ENCODE measurements around the gene POLR2E. TPM values are rescaled to one million over a fixed set of nuclear protein-coding genes. Genes with fewer than 3 reads are reported as not detected.

POLR2E gene
- polyA plus RNA-seq (2011; rRNA removed), result 174 and 292 TPM in 2 replicates
- 104 and 159 TPM in 2 replicates for polyA minus RNA-seq (2011; rRNA and poly(A)+ RNA removed)

DNA sequence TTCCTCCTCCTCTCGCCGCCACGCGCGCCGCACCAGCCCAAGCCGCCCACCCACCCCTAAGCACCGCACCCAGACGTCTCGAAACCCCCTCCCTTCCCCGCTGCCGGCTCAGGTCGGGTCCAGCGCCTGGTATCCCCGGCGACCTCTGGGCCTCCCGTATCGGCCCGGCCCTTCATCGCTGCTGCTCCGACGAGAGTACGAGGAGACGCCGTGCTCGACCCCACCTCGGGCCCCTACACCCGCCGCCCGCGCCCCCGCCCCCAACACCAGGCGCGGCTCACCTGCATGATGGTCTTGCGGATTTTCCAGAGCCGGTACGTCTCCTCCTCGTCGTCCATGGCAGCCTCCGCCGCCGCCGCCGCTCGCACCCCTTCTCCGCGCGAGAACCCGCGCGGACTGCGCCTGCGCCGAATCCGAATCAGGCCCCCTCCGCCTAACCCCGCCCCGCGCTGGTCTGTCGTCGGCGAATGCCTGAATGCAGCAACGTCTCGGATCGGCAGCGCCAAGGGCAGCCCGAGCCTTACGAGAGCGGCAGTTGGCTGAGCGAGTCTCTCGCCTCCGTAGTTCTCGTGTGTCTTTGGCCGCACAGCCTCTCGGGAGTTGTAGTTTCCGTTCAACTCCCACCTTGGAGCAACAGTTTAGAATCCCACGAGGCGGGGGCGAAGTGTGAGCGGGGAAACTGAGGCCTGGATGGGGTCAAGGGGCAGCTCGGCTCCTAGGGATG lies at the start of gene POLR2E:
Gene POLR2E, minus strand, starts transcription at position 398 of the 724 bp plus-strand sequence. Its CDS starts 60 bp downstream, at position 338.
- ChIA-PET POLR2A (interaction anchor here (0.7 kb wide), 1 partner anchor 111 kb away, joined by 3 read pairs; no protein-coding TSS in a partner anchor), CTCF (interaction anchor here (0.7 kb wide), 1 partner anchor 234 kb away, joined by 3 read pairs; no protein-coding TSS in a partner anchor)

DNA sequence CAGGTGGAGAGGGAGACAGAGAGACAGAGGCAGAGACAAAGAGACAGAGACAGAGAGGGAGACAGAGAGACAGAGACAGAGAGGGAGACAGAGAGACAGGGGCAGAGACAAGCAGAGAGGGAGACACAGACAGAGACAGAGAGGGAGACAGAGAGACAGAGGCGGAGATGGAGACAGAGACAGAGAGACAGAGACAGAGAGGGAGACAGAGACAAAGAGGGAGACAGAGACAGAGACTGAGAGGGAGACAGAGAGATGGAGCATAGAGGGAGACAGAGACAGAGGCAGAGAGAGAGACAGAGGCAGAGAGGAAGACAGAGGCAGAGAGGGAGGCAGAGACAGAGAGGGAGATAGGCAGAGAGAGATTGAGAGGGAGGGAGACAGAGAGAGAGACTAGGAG lies 49.6 kb upstream of the POLR2E start:
- no peaks in the 10 kb centered on the region for H3K27me3 ChIP-seq (ENCODE audit: control insufficient read depth, insufficient read depth, low read length)
- DNase-seq (ENCODE audit: low read depth), result no peak
- POLR2A ChIA-PET, result no interaction called here
- H3K36me3 ChIP-seq (ENCODE audit: control insufficient read depth, insufficient read depth, low read length), result peaks cover 35% of the 10 kb centered on the region
- H3K4me3 ChIP-seq (ENCODE audit: low read depth, low read length), result no peak overlapping the region
- CTCF ChIA-PET, result no interaction called here
- TF ChIP-seq, protein P1, sequence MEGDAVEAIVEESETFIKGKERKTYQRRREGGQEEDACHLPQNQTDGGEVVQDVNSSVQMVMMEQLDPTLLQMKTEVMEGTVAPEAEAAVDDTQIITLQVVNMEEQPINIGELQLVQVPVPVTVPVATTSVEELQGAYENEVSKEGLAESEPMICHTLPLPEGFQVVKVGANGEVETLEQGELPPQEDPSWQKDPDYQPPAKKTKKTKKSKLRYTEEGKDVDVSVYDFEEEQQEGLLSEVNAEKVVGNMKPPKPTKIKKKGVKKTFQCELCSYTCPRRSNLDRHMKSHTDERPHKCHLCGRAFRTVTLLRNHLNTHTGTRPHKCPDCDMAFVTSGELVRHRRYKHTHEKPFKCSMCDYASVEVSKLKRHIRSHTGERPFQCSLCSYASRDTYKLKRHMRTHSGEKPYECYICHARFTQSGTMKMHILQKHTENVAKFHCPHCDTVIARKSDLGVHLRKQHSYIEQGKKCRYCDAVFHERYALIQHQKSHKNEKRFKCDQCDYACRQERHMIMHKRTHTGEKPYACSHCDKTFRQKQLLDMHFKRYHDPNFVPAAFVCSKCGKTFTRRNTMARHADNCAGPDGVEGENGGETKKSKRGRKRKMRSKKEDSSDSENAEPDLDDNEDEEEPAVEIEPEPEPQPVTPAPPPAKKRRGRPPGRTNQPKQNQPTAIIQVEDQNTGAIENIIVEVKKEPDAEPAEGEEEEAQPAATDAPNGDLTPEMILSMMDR (IDR thresholded peaks at IDR 0.05; ENCODE audit: insufficient read depth, low read depth, low read length), result no peak

More for the DNA sequence above, at the start of gene POLR2E:
- TF ChIP-seq, protein P1 (IDR thresholded peaks at IDR 0.05; ENCODE audit: insufficient read depth, low read depth, low read length), result no peak
- Histone ChIP-seq H3K4me3 (ENCODE audit: low read depth, low read length) (peak within 1 kb of the TSS; percentile 99), H3K27me3 (ENCODE audit: control insufficient read depth, insufficient read depth, low read length) (no peaks in the 10 kb centered on the region), H3K36me3 (ENCODE audit: control insufficient read depth, insufficient read depth, low read length) (peaks cover 15% of the 10 kb centered on the region)
- DNase-seq (ENCODE audit: low read depth), result peak; percentile 75

DNA sequence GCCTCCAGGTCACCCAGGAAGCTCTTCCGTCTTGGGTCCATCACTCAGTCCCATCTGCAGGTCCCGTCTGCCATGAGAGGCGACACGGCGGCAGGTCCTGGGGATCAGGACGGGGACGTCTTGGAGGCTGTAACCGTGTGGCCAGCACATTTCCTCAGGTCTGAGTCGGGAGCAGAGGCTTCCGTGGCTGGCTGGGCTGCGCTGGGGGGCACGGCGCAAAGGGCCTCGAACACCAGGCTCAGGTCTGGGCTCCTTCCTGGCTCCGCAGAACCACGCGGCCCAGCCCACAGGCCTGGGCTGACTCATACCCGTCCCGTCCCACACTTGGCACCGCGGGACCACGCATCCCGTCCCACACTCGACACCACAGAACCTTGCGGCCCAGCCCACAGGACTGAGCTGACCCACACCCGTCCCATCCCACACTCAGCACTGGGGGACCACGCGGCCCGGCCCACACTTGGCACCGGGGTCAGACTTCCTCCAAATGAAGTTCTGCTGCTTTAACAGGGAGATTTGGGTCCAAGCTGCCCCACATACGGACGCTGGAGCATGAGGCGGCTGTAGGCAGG lies 48.7 kb upstream of the POLR2E start:
- Histone ChIP-seq H3K4me3 (ENCODE audit: low read depth, low read length) (no peak overlapping the region), H3K27me3 (ENCODE audit: control insufficient read depth, insufficient read depth, low read length) (no peaks in the 10 kb centered on the region), H3K36me3 (ENCODE audit: control insufficient read depth, insufficient read depth, low read length) (peaks cover 31% of the 10 kb centered on the region)
- POLR2A ChIA-PET, result no interaction called here
- no peak for DNase-seq (ENCODE audit: low read depth)
- TF ChIP-seq, protein P1 (IDR thresholded peaks at IDR 0.05; ENCODE audit: insufficient read depth, low read depth, low read length), result no peak
- CTCF ChIA-PET, result no interaction called here

DNA sequence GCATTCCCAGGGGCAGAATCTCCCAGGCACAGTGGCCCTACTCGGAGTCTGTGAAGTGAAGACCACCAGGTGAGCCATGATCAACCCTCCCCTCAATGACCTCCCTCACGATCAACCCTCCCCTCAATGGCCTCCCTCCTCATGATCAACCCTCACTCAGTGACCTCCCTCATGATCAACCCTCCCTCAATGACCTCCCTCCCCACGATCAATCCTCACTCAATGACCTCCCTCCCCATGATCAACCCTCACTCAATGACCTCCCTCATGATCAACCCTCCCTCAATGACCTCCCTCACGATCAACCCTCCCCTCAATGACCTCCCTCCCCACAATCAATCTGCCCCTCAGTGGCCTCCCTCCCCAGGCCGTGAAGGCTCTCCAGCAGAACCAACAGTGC lies 46.8 kb upstream of the POLR2E start:
- DNase-seq (ENCODE audit: low read depth), result no peak
- Histone ChIP-seq H3K27me3 (ENCODE audit: control insufficient read depth, insufficient read depth, low read length) (no peaks in the 10 kb centered on the region), H3K36me3 (ENCODE audit: control insufficient read depth, insufficient read depth, low read length) (peaks cover 30% of the 10 kb centered on the region), H3K4me3 (ENCODE audit: low read depth, low read length) (no peak overlapping the region)
- ChIA-PET CTCF (no interaction called here), POLR2A (no interaction called here)
- TF ChIP-seq, protein P1 (IDR thresholded peaks at IDR 0.05; ENCODE audit: insufficient read depth, low read depth, low read length), result no peak

DNA sequence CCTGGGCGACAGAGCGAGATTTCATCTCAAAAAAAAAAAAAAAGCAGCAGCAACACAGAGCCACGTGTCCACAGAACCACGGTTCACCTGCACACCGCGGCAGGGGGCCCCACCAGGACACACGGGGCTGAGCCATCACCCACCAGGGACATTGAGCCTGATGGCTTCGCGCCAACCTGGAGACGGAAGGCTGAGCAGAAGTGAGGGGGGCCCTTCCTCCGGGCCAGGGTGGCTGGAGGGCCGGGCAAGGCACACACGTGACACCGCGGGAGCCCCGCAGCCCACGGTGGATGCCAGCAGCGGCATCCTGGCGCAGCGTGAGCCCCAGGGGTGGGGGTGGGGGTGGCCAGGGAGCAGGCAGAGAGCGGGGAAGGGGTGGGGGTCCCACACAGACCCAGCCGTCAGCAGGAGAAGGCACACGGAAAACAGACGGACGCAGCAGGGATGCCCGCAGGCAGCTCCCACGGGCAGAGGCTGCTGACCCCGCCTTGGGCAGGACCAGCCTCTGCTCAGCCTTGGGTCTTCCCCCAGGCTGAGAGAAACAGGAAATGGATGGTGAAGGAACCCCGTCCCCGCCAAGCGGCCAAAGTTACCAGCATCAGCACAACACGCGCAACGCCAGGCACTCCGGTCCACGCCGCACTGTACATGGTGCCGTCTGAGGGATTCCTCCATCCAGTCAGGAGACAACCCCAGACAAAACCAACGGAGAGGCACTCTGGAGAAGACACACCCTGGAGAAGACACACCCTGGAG lies 45.3 kb upstream of the POLR2E start:
- H3K27me3 ChIP-seq (ENCODE audit: control insufficient read depth, insufficient read depth, low read length), result no peaks in the 10 kb centered on the region
- TF ChIP-seq, protein P1 (IDR thresholded peaks at IDR 0.05; ENCODE audit: insufficient read depth, low read depth, low read length), result no peak
- CTCF ChIA-PET, result no interaction called here
- H3K4me3 ChIP-seq (ENCODE audit: low read depth, low read length), result no peak overlapping the region
- H3K36me3 ChIP-seq (ENCODE audit: control insufficient read depth, insufficient read depth, low read length), result peaks cover 27% of the 10 kb centered on the region
- DNase-seq (ENCODE audit: low read depth), result no peak
- POLR2A ChIA-PET, result no interaction called here
